ENCODE measurements around the gene ANKH.

The ANKH gene

DNA sequence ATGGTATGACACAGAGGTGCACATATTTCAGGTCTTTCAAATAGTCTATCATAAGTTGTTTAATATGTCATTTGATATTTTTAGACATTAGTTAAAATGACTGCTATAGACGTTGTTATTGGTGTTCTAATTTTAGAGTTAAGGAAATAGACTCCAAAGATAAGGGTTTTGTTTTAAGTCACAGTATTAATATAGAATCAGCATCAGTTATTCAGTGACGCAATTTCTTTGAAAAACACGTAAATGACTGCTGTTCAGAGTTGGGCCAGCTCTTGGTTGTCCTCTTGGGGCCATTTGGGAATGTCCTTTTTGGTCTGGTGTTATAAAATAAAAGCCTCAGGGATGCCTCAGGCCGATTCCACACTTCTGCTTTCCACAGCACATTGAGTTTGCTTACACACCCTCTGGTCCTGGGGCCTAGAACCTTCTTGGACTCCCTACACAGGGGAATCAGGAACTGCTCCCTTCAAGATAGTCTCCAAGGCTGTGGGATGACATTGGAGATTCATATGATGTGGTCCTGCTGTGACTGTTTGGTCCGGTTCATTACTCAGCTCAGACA, 192.7 kb downstream of the ANKH start:
- DNase-seq = no peak

DNA sequence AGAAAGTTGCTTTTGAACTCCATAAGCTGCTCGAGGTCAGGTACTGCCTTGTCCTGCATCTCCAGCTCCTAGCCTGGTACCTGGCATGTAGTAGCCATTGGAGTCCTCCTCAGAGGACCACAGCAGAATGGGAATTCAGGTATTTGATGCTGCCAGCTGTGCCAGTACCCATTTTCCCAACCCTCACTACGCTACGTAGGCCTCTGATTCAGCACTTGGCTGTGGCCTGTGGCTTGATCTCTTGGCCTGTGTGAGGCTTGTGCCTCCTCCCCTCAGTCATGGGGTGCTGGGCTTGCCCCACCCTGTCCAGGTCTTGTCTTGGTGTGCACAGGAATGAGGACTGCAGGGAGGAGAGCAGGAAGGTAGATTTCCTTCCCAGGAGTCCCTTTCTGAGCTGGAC, 195.3 kb downstream of the ANKH start:
- peak; percentile 16 for DNase-seq

DNA sequence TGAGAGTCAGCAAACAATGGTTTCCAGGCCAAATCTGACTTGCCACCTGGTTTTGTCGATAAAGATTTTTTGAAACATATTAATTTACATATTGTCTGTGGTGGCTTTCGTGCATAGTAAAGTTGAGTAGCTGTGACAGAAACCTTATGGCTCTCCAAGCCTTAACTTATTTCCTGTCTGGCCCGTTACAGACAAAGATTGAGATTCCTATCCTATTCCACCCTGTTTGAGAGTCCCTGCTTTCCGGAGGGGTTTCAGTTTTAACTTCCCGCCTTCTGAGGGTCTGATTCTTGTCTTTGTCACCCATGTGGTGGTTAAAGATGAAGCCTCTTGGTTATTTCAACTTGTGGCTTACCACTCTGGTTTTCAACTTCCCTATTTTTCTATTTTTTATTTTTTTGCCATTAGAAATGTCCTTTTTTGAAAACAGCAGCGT, 195.7 kb downstream of the ANKH start:
- no peak for DNase-seq

DNA sequence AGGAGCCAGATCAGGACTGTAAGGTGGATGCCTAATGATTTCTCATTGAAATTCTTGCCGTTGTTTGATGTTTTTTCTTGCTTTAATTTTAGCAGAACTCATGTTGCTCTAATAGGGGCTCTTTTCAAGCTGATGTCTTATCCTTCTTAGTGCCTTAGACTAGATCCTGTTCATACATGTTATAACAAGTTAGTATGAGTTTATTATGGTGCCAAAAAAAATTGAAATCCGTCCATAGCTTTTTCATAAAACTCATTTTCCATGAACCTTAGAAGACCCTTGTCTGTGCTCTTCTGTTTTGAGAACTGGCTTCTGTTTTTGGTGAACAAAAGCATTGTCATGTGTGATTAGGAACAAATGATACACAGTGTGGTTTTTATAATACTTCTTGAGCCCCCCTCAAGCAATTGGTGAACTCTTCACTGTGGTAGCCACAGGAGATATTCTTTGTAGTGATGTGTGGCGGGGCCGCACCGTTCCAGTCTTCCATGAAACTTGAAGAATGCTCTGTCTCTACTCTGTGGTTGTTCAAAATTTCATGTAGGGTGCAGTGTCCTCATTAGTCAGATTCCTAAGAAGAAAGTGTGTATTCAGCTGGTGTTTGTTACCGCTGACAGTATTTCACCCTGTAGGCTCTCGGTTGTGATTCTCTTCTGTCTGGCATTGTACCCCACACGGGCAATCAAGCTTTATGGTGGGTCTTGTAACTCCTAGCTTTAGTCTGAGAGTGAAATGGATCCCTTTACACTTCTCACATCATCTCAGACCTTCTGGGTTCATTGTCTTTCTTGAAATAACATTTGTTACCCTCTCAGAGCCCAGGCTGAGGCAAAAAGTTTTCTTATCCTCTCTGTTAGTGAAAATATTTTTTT, 196.4 kb downstream of the ANKH start:
- no peak for DNase-seq

DNA sequence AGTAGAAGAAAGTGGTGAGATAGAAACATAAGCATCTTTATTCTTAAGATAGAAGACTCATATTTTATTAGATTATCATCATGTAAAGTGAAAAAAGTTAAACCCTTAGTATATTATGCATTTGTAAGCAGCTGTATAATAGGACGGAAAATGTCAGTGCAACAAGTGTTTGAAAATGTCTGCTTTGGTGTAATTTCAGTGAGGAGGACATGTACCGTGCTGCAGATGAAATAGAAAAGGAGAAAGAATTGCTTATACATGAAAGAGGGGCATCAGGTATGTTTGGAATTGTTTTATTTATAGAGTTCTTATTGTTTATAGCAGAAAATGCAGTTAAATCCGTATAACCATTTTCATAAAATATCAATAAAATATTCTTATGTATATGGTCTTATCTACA, 198.1 kb downstream of the ANKH start:
- DNase-seq = no peak

DNA sequence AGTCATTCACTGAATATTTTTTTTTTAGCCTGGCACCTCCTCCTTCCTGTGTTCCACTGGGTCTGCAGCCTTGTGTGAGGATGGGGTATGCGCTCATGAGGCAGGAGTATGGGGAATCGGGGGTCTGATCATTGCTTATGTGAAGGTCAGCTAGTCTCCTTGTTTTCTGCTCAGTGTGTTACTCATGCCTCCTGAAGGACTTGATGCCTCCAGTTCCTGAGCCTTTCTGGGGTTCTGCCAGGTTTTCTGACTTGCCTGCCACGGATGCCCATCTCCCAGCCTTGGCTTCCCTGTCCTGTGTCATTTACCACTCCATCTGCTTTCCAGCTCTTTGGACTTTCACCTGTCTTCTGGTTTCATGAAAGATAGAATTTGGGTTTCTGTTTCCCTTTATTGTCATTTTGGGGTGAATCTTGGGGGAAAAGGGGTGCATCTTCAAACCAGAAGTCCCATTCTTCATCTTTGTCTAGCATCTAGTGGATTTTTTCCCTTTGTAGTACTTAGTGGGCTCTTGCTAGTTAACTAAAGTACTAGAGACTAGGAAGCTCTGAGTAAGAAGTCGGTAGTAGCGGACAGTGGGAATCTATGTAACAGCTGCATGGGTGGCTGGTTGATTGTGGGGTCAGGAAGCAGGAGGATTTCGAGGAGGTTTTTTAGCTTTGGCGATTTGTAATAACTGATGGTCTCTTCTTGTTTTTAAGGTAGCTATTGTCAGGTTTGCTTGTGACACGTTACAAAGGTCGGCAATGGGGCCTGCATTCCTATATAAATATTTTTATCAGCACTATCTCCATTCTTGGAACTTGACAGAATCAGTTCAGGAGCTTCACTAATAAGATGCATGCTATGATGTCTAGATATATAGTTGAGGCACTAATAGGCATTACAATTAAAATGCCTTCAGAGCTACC, 198.8 kb downstream of the ANKH start:
- DNase-seq = no peak

DNA sequence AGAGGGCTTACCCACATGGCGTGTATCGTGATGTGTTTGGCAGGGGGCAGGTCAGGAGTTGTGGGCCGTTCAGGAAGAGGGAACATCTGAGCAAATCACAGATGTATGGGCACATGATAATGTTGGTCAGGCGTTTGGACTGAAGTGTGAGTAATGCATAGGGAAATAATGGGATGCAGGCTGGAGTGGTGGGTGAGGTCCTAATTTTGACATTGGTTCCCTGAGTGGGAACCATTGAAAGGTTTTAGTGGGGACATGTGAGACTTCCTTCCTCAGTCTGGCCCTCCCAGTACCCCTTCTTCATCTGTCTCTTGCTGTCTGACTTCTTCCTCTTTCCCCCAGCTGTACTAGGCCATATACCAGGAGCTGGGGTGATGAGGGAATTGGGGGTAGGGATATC, 199.5 kb downstream of the ANKH start:
- no peak for DNase-seq

DNA sequence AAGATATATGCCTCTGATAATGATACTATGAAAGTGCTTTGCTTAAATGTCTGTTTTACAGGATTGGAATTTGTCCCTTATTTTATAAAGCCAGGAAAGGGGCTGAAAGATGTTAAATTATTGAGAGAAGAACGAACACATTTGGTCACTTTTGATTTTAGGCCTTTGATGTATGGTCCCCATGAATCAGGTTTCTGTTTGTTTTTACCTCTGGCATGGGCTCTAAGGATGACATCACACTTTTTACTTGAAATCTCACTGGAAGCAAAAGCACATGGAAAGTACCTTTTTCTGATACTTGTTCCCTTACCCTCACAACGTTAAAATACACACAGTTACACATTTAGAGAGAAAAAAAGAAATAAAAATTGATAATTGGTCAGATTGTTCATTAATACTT, 200.2 kb downstream of the ANKH start:
- no peak for DNase-seq

DNA sequence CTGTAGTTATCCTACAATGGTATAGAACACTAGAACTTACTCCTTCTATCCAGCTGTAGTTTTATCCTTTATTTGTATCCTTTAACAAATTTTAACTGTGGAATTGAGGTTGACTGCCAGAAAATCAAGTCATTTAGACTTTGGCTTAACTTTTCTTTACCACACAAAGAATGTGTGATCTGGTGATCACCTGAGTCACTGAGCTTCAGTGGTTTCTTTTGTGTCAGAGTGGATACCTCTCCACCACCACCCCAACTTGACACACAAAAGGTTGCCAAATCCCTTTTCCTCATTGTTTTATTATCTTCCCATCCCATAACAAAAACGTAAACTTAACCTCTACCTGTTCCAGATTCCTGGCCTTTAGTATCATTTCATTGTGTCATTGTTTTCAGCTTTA, 201.6 kb downstream of the ANKH start:
- DNase-seq = no peak

DNA sequence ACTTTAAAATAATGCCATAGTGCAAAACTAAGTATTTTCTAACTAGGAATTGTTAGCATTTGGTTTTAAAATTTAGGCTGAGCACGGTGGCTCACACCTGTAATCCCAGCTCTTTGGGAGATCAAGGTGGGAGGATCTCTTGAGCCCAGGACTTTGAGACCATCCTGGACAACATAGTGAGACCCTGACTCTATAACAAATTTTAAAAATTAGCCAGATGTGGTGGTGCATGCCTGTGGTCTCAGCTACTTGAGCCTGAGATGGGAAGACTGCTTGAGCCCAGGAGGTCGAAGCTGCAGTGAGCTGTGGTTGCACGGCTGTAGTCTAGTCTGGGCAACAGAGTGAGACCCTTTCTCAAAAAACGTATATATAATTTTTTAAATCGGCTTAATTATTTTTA, 202.2 kb downstream of the ANKH start:
- DNase-seq = no peak

DNA sequence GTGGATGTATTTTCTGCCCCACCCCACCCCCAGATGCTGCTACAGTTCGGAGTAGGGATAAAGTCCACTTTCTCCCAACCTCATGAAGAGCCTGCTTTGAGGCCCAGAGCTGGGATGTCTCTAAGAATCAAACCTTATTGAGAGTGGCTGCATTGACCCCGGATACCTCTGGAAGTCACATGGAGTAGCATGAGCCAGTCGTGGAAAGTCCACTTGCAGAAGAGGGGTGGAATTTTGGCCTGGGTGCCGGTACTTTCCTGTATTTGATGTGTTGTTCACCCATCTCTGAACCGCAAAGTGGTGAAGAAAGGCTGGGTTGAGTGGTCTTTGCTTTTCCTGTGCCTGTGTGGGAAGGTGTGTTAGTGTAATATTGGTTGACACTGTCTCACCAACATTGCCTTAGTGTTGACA, 203.4 kb downstream of the ANKH start:
- peak; percentile 35 for DNase-seq

DNA sequence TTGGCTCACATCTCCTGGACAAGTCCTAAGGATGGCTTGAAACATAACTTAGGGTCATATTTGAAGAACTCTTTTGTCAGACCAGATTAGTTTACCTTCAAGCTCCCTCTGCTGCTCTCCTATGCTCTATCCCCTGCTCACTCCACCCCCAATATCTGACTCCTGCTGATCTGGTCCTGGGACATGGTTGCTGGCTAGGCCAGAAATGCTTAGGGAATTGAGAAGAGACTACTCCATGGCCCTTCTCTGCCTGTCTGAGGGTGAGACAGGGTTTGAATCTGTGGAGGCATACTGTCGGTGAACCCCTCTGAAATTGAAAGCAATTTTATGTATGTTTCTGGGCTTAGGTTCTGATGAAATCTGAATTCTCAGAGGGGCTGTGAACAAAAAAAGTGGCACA, 203.8 kb downstream of the ANKH start:
- no peak for DNase-seq

DNA sequence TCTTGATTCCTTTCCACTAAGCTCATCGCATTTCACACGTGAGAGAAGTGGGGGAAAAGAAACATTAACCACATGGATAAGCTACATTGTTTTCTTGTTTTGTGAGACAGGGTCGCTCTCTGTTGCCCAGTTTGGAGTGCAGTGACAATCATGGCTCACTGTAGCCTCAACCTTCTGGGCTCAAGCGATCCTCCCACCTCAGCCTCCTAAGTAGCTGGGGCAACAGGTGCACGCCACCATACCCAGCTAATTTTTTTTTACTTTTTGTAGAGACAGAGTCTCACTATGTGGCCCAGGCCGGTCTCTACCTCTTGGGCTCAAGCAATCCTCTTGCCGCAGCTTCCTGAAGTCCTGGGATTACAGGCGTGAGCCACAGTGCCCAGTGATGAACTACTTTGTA, 204.3 kb downstream of the ANKH start:
- no peak for DNase-seq

DNA sequence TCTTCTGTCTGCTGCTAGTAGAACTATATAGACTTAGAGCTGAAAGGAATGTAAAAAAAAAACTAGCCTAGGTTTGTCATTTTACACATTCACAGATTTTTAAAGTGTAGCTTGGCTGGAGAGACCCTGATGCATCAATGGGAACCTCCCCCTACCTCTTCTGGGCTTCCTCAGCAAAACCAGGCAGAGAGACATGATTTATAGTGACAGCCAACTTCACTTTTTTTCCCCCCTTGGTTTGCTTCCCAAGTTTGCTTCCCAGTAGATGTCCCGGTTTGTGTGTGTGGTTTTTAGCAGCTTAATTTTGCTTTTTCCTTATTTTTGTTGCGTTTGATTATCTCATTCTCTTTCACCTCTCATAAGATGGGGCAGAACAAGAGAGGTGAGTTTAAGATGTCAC, 205.2 kb downstream of the ANKH start:
- DNase-seq = no peak

DNA sequence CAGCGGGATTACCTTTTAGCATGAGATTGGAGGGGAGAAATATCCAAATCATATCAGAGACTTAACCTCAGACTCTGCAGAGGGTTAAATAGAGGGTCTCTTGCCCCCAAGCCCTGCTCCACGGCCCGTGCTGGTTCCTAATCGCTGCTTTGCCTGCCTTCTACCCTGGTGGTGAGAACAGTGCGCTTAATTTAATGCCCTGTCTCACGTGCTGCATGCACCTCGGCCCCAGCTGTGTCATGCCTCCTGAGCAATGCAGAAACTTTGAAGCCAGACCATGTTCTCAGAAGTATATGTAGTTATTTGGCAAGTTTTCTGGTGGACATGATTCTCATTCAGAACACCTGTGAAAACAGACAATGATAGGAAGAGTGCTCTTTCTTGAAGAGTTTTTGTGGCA, 205.6 kb downstream of the ANKH start:
- peak; percentile 53 for DNase-seq

DNA sequence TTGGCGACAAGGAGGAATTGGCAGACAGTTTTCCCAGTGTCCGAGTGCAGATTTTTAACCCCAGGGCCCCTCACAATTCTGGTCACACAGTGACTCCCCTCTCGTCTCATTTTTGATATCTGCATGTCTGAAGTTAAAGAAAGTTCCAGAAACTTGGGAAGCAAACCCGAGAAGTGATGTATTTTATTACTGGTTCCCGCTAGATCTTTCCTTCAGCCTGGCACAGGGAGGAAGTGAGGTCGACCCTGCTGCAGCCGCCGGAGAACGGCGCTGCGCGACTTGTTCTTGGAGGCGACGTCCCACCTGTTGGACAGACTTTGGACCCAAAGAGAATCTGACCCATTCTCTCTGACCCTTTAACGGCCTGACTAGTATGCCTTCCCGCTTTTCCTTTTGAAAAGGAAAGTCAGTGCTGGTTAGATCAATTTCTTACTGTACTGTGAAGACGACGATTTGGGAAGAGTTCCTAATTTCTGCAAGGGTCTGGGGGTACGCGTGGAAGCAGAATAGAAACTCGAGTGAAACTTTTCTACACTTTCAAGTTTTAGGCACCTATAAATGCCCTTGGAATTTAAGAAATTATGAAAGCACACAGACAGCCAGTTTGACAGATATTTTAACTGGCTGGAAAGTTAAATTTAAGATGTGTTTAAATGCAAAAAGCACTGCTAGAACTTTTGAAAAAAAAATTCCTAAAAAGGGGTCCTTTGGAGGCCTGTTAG, 206.3 kb downstream of the ANKH start:
- DNase-seq = no peak

DNA sequence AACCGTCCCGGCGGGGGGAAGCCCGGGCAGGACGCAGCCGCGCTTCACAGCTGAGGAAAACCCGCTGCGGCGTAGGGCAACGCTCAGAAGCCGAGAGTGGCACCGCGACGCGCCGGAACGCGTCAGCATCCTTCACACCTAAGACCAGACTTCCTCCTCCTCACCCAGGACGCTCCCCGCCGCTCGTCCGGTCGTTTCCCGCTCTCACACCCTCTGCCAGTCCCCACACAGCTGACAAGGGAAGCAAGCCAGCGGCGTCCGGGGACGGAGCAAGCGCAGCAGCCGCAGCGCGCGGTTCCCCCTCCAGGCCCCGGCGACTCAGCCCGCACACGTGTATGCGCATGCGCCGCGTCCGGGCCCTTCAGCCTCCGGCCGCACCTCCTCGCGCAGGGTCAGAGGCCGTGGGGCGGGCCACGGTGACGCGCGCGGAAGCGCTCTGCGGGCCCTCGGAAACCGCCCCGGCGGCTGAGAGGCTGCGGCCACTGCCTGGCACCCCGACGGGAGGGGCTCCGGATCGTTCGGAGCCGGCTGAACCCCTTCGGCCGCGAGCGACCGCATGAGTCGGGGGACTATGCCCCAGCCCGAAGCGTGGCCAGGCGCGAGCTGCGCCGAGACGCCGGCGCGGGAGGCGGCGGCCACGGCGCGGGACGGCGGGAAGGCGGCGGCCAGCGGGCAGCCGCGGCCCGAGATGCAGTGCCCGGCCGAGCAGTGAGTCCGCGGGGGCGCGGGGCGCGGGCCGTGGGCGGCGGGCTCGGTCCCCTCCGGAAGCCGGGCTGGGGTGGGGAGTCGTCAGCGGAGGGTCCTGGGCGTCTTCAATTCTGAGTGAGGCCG, 207.1 kb downstream of the ANKH start, which contains the start of gene OTULIN:
Gene OTULIN, plus strand, starts transcription at position 449 of the 831 bp plus-strand sequence. Its CDS starts 108 bp downstream, at position 557.
- peak; percentile 87 for DNase-seq

DNA sequence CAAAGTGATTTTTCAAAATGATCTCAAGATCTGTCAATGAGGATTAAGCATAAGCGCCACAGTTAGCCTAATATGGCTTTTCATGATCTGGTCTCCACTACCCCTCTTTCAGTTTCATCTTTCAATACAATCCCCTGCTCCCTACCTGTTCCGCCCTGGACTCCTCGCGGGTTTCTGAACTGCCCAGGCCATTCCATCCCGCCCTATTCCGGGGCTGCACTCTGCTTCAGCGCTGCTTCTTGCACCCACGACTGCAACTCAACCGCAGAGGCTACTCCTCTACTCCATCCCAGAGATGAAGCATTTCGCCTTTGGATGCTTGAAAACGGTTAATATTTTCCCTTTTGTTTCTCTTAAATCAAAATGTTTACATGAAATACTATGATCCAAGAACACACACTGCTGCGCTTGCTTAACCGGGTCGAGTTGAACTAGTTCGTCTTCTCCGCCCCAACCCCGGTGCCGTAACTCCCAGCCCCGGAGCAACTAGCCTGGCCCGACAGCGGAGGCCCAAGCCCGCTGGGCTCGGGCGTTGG, 207.8 kb downstream of the ANKH start:
- no peak for DNase-seq

DNA sequence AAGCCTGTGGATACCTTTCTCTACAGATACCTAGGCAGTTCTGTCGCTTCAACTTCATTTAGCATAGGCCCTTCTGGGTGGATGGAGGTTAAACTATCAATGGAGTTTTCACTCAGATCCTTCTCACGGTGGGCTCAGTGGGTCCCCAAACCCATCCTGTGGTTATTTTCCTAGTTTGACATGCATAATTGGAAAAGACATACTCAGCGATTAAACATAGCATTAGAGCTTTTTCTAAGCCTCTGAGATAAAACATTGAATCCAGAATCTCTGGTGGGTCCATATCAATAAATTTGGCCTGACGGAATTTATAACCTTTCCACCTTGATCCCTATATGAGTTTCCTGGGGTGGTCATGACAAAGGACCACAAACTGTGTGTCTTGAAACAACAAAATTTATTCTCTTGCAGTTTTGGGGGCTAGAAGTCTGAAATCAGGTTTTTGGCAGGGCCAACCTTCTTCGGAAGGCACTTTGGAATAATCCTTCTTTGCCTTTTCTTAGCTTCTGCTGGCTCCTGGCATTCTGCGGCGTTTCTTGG, 208.8 kb downstream of the ANKH start:
- DNase-seq = no peak

DNA sequence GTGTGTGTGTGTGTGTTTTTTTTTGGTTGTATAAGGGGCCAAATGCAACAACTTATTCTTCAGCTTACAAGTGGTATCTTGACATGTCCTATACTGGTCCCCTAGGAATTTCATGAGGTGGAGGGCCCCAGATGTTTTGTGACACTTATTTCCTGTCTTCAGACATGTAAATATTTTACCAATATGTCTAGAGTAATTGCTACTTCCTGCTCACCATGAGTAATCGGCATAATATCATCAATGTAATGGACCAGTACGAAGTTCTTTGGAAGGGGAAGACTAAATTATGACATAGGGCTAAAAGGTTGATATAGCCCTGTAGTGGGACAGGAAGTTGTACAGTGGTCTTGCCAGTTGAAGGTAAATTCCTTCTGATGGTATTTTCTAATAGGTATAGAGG, 210.7 kb downstream of the ANKH start:
- DNase-seq = no peak
